ENCODE data around the gene WDR37. TPM values are rescaled to one million over a fixed set of nuclear protein-coding genes. Genes with fewer than 3 reads are reported as not detected.

The WDR37 gene
- polyA plus RNA-seq, 1 of the 3 experiments (the other 2 are of a cell fraction) = 11.9 TPM

GRCh38 chr10:1156616-1156886 lies 100.4 kb downstream of the WDR37 start:
- Histone ChIP-seq H3K9me3 (no peaks in the 10 kb centered on the region), H3K4me1 (ENCODE audit: control insufficient read depth in 1 of 2, insufficient read depth in 2 of 2, low read depth in 1 of 2, low read length in 1 of 2) (peaks cover 0 to 7% of the 10 kb centered on the region in 2 experiments; a peak in 1 of 4 replicates), H3K27ac (ENCODE audit: low read depth in 2 of 2, low read length in 1 of 2) (no peak overlapping the region), H2AFZ (ENCODE audit: low read depth) (no peak overlapping the region), H3K79me2 (ENCODE audit: insufficient read depth) (no peaks in the 10 kb centered on the region), H3K36me3 (replicated peaks in 1 of 2; ENCODE audit: control insufficient read depth in 1 of 2, insufficient read depth in 2 of 2, low read length in 1 of 2) (no peaks in the 10 kb centered on the region), H3K4me2 (no peak overlapping the region), H3K9me2 (no peaks in the 10 kb centered on the region), H3F3A (replicated peaks; ENCODE audit: insufficient read depth) (no peaks in the 10 kb centered on the region), H3K9ac (no peak overlapping the region), H3K4me3 (ENCODE audit: low read depth in 2 of 2, low read length in 1 of 2) (no peak overlapping the region), H3K27me3 (ENCODE audit: insufficient read depth) (no peaks in the 10 kb centered on the region), H4K20me1 (ENCODE audit: insufficient read depth) (no peaks in the 10 kb centered on the region)
- WGBS (ENCODE audit: low lambda C conversion rate) = 10% methylated on average over 3 of the region's 8 CpGs
- ChIA-PET POLR2A (no interaction called here), CTCF (no interaction called here)
- TF ChIP-seq GATA2 (CRISPR knock-in tag; IDR thresholded peaks at IDR 0.05) = no peak
- no peak for TF ChIP-seq RAD21 (IDR thresholded peaks at IDR 0.05; ENCODE audit: low read length)
- no peak for TF ChIP-seq FOSL2 (IDR thresholded peaks at IDR 0.05; ENCODE audit: borderline replicate concordance, low read depth)
- TF ChIP-seq ELF1 (IDR thresholded peaks at IDR 0.05) = no peak
- no peak for DNase-seq

GRCh38 chr10:1156921-1157614 lies 100.9 kb downstream of the WDR37 start:
- Histone ChIP-seq H3K4me1 (ENCODE audit: control insufficient read depth in 1 of 2, insufficient read depth in 2 of 2, low read depth in 1 of 2, low read length in 1 of 2) (peaks cover 0 to 7% of the 10 kb centered on the region in 2 experiments; a peak in 1 of 4 replicates), H3K4me2 (no peak overlapping the region), H3F3A (replicated peaks; ENCODE audit: insufficient read depth) (no peaks in the 10 kb centered on the region), H3K27ac (ENCODE audit: low read depth in 2 of 2, low read length in 1 of 2) (no peak overlapping the region), H3K9me3 (no peaks in the 10 kb centered on the region), H3K4me3 (ENCODE audit: low read depth in 2 of 2, low read length in 1 of 2) (no peak overlapping the region), H3K27me3 (ENCODE audit: insufficient read depth) (no peaks in the 10 kb centered on the region), H2AFZ (ENCODE audit: low read depth) (no peak overlapping the region), H3K9me2 (no peaks in the 10 kb centered on the region), H3K79me2 (ENCODE audit: insufficient read depth) (no peaks in the 10 kb centered on the region), H3K9ac (no peak overlapping the region), H3K36me3 (replicated peaks in 1 of 2; ENCODE audit: control insufficient read depth in 1 of 2, insufficient read depth in 2 of 2, low read length in 1 of 2) (no peaks in the 10 kb centered on the region), H4K20me1 (ENCODE audit: insufficient read depth) (no peaks in the 10 kb centered on the region)
- WGBS (ENCODE audit: low lambda C conversion rate) = 55% methylated on average over 16 of the region's 17 CpGs
- CTCF ChIA-PET = no interaction called here
- POLR2A ChIA-PET = no interaction called here
- DNase-seq = peak; percentile 23
- TF ChIP-seq RAD21 (IDR thresholded peaks at IDR 0.05; ENCODE audit: low read length) (no peak), YY1 (IDR thresholded peaks at IDR 0.05; ENCODE audit: low read depth) (no peak), NFIC (IDR thresholded peaks at IDR 0.05; ENCODE audit: borderline replicate concordance) (no peak), RFX5 (IDR thresholded peaks at IDR 0.05; ENCODE audit: low read length) (no peak), POLR2AphosphoS5 (IDR thresholded peaks at IDR 0.05; ENCODE audit: low read depth, low read length) (no peak), EP300 (IDR thresholded peaks at IDR 0.05; ENCODE audit: borderline replicate concordance in 1 of 2, low read depth in 1 of 2, low read length in 1 of 2) (no peak), MAX (IDR thresholded peaks at IDR 0.05; ENCODE audit: low read depth) (no peak), EZH2phosphoT487 (IDR thresholded peaks at IDR 0.05; ENCODE audit: borderline replicate concordance, low read depth) (no peak), CHD2 (IDR thresholded peaks at IDR 0.05; ENCODE audit: low read length, partially characterized antibody) (no peak), TEAD4 (IDR thresholded peaks at IDR 0.05; ENCODE audit: borderline replicate concordance, insufficient read depth) (no peak), USF2 (IDR thresholded peaks at IDR 0.05; ENCODE audit: borderline replicate concordance, low read depth, low read length) (no peak), ZBTB33 (IDR thresholded peaks at IDR 0.05; ENCODE audit: borderline replicate concordance, low read depth) (no peak), FOSL2 (IDR thresholded peaks at IDR 0.05; ENCODE audit: borderline replicate concordance, low read depth) (no peak)
- TF ChIP-seq, protein P1, sequence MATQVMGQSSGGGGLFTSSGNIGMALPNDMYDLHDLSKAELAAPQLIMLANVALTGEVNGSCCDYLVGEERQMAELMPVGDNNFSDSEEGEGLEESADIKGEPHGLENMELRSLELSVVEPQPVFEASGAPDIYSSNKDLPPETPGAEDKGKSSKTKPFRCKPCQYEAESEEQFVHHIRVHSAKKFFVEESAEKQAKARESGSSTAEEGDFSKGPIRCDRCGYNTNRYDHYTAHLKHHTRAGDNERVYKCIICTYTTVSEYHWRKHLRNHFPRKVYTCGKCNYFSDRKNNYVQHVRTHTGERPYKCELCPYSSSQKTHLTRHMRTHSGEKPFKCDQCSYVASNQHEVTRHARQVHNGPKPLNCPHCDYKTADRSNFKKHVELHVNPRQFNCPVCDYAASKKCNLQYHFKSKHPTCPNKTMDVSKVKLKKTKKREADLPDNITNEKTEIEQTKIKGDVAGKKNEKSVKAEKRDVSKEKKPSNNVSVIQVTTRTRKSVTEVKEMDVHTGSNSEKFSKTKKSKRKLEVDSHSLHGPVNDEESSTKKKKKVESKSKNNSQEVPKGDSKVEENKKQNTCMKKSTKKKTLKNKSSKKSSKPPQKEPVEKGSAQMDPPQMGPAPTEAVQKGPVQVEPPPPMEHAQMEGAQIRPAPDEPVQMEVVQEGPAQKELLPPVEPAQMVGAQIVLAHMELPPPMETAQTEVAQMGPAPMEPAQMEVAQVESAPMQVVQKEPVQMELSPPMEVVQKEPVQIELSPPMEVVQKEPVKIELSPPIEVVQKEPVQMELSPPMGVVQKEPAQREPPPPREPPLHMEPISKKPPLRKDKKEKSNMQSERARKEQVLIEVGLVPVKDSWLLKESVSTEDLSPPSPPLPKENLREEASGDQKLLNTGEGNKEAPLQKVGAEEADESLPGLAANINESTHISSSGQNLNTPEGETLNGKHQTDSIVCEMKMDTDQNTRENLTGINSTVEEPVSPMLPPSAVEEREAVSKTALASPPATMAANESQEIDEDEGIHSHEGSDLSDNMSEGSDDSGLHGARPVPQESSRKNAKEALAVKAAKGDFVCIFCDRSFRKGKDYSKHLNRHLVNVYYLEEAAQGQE (IDR thresholded peaks at IDR 0.05; ENCODE audit: low read depth, low read length) = no peak
